GOT3 (cell line): Measurements from ENCODE around the gene FUT3.

ENCODE experiments used
- DNase-seq: peaks from one replicate; lab custom pipeline; 2025; ENCODE audit warnings: mixed read lengths; lab: John Stamatoyannopoulos, UW

The FUT3 gene

GRCh38 chr19:5800361-5801270, 50.6 kb downstream of the FUT3 start:
- DNase-seq: no peak

GRCh38 chr19:5799247-5800241, 51.7 kb downstream of the FUT3 start:
- DNase-seq: no peak

GRCh38 chr19:5798244-5798643, 53.0 kb downstream of the FUT3 start:
- DNase-seq: no peak

GRCh38 chr19:5795382-5795919, 55.8 kb downstream of the FUT3 start:
- DNase-seq: no peak

GRCh38 chr19:5793188-5793587, 58.1 kb downstream of the FUT3 start:
- no peak for DNase-seq
